SK-N-SH treated with all-trans-retinoic acid at 6 μM for 48 hours (cell line): ENCODE data around the gene GAST.

Experiments used
- BACH2 ChIP-seq: fragments of 250-450 bp; sonication (Bioruptor Pico); IDR thresholded peaks from 2 replicates; pipeline ENCODE4 v1.9.0; 2021; ENCODE audit warnings: mild to moderate bottlenecking, borderline replicate concordance
- CREB5 ChIP-seq: fragments of 250-450 bp; sonication (Bioruptor Pico); IDR thresholded peaks from 2 replicates; pipeline ENCODE4 v1.5.1; 2020; ENCODE audit warnings: low read depth, mild to moderate bottlenecking, moderate library complexity
- CSDC2 ChIP-seq: fragments of 250-450 bp; sonication (Bioruptor Pico); IDR thresholded peaks from 2 replicates; pipeline ENCODE4 v1.5.0; 2020; ENCODE audit warnings: mild to moderate bottlenecking, moderate library complexity
- ESRRG ChIP-seq: fragments of 250-450 bp; sonication (Bioruptor Pico); IDR thresholded peaks from 2 replicates; pipeline ENCODE4 v1.6.1; 2021; ENCODE audit warnings: mild to moderate bottlenecking
- OSR1 ChIP-seq: fragments of 250-450 bp; sonication (Bioruptor Pico); IDR thresholded peaks from 2 replicates; pipeline ENCODE4 v1.8.0; 2022; ENCODE audit warnings: moderate library complexity, mild to moderate bottlenecking, inconsistent platforms
- PATZ1 ChIP-seq: fragments of 250-450 bp; sonication (Bioruptor Pico); IDR thresholded peaks from 2 replicates; pipeline ENCODE4 v1.8.0; 2020; ENCODE audit warnings: mild to moderate bottlenecking, moderate library complexity, borderline replicate concordance
- POU6F1 ChIP-seq: fragments of 250-450 bp; sonication (Bioruptor Pico); IDR thresholded peaks from 2 replicates; pipeline ENCODE4 v1.8.0; 2021; ENCODE audit warnings: low read depth, mild to moderate bottlenecking, moderate library complexity, borderline replicate concordance
- RARB ChIP-seq: fragments of 250-450 bp; sonication (Bioruptor Pico); IDR thresholded peaks from 2 replicates; pipeline ENCODE4 v1.8.0; 2021; ENCODE audit warnings: mild to moderate bottlenecking, moderate library complexity
- TCF4 ChIP-seq: fragments of 250-450 bp; sonication (Bioruptor Pico); IDR thresholded peaks from 2 replicates; pipeline ENCODE4 v1.8.0; 2021; ENCODE audit warnings: mild to moderate bottlenecking, moderate library complexity, borderline replicate concordance
- TOX ChIP-seq: fragments of 250-450 bp; sonication (Bioruptor Pico); IDR thresholded peaks from 2 replicates; pipeline ENCODE4 v1.8.0; 2021; ENCODE audit warnings: mild to moderate bottlenecking, moderate library complexity, borderline replicate concordance
- TSHZ2 ChIP-seq: fragments of 250-450 bp; sonication (Bioruptor Pico); IDR thresholded peaks from 2 replicates; pipeline ENCODE4 v1.5.0; 2020; ENCODE audit warnings: mild to moderate bottlenecking, moderate library complexity
- ZC3H10 ChIP-seq: fragments of 250-450 bp; sonication (Bioruptor Pico); IDR thresholded peaks from 2 replicates; pipeline ENCODE4 v1.5.1; 2021; ENCODE audit warnings: mild to moderate bottlenecking, moderate library complexity

GRCh38 chr17:41763327-41763726 lies 51.2 kb downstream of the GAST start:
- no peak for TF ChIP-seq OSR1 (CRISPR knock-in tag)
- TF ChIP-seq ESRRG (CRISPR knock-in tag): no peak
- TF ChIP-seq CSDC2 (CRISPR knock-in tag): no peak
- TF ChIP-seq TCF4 (CRISPR knock-in tag): no peak
- no peak for TF ChIP-seq TOX (CRISPR knock-in tag)
- no peak for TF ChIP-seq RARB (CRISPR knock-in tag)
- TF ChIP-seq PATZ1 (CRISPR knock-in tag): no peak
- no peak for TF ChIP-seq TSHZ2 (CRISPR knock-in tag)
- TF ChIP-seq BACH2: no peak
- no peak for TF ChIP-seq POU6F1 (CRISPR knock-in tag)
- no peak for TF ChIP-seq ZC3H10 (CRISPR knock-in tag)
- no peak for TF ChIP-seq CREB5 (CRISPR knock-in tag)
